HEK293 (cell line): ENCODE results near the gene MYOZ1.

ENCODE experiments used
- CTCF ChIP-seq: fragments of 450-650 bp; formaldehyde crosslinking; IDR thresholded peaks from 2 replicates; pipeline ENCODE4 v1.5.1; 2016; ENCODE audit warnings: missing biosample characterization, missing genetic modification characterization
- REST ChIP-seq: fragments of 450-650 bp; formaldehyde crosslinking; IDR thresholded peaks from 2 replicates; pipeline ENCODE4 v1.5.1; 2016; ENCODE audit warnings: missing biosample characterization, missing genetic modification characterization
- ZNF10 ChIP-seq: fragments of 450-650 bp; formaldehyde crosslinking; IDR thresholded peaks from 2 replicates; pipeline ENCODE4 v1.5.1; 2017; ENCODE audit warnings: missing biosample characterization, missing genetic modification characterization
- ZNF514 ChIP-seq: fragments of 450-650 bp; formaldehyde crosslinking; IDR thresholded peaks from 2 replicates; pipeline ENCODE4 v1.5.1; 2016; ENCODE audit warnings: missing biosample characterization, missing genetic modification characterization

GRCh38 chr10:73646598-73647041 lies 5.3 kb upstream of the MYOZ1 start:
- no peak for TF ChIP-seq ZNF514 (tag by site-specific recombination)
- TF ChIP-seq CTCF (tag by site-specific recombination), result no peak
- TF ChIP-seq REST (tag by site-specific recombination), result no peak
- no peak for TF ChIP-seq ZNF10 (tag by site-specific recombination)
